ENCODE data around the gene SMIM41.

SMIM41 gene

DNA sequence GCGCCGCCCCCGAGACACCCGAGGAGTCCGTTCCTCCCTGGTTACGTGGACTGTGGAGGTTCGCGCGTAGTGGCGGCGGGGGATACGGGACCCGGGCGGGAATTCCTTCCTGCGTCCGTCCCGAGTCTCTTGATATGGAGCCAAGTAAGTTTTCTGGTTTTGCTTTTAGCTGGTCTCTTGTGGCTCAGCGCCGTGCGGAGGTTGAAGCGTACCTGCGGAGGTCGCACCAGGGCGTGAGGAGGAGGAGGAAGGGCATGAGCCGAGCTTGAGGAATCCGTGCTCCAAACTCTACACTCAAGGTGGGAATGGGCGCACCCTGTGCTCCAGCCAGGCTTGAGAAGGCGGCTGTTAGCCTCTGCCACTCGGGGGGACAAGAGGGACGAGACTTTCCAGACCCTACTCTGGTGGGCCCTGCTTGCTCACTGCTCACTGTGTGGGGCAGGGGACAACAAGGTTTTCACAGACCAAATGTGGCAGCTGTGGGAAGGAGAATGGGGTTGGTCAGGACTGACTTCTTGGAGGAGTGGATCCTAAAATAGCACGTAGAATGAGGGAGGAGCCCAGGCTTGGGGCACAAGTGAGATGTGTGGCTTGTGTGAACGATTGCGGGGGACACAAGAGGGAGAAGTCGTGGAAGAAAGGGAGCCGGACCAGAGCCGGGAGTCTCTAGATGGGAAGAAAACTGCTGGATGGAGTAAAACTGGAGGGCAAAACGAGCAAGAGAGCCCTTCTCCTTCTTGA, 9.1 kb upstream of the SMIM41 start:
- no peak for TF ChIP-seq REST (IDR thresholded peaks at IDR 0.05; ENCODE audit: insufficient replicate concordance, low read depth)
- no peak for TF ChIP-seq GABPA (IDR thresholded peaks at IDR 0.05; ENCODE audit: low read depth)
- no peak for TF ChIP-seq SPI1 (IDR thresholded peaks at IDR 0.05; ENCODE audit: borderline replicate concordance, low read depth)
- no peak for TF ChIP-seq POLR2AphosphoS5 (IDR thresholded peaks at IDR 0.05; ENCODE audit: low read depth)
- no peak for TF ChIP-seq CTCF (IDR thresholded peaks at IDR 0.05; ENCODE audit: insufficient read depth, low read length)
- H3K4me3 ChIP-seq (replicated peaks; ENCODE audit: insufficient read depth, low read length), result peak overlapping the region; percentile 97
- DNase-seq (ENCODE audit: low read depth in 1 of 2, low spot score in 1 of 2), result no peak
- no peaks in the 10 kb centered on the region for H3K27me3 ChIP-seq (ENCODE audit: insufficient read depth, poor library complexity, severe bottlenecking)
- peak overlapping the region; percentile 99 for H3K27ac ChIP-seq (replicated peaks)

- Histone ChIP-seq H3K4me3 (replicated peaks; ENCODE audit: insufficient read depth, low read length) (no peak overlapping the region), H3K27me3 (ENCODE audit: insufficient read depth, poor library complexity, severe bottlenecking) (no peaks in the 10 kb centered on the region), H3K27ac (replicated peaks) (peak overlapping the region; percentile 56)
- DNase-seq (ENCODE audit: low read depth in 1 of 2, low spot score in 1 of 2), result peak; percentile 79 to 88
- no peak for TF ChIP-seq GABPA (IDR thresholded peaks at IDR 0.05; ENCODE audit: low read depth)
- no peak for TF ChIP-seq REST (IDR thresholded peaks at IDR 0.05; ENCODE audit: insufficient replicate concordance, low read depth)
- no peak; the same call in 1 of the 2 replicates for TF ChIP-seq SPI1 (IDR thresholded peaks at IDR 0.05; ENCODE audit: borderline replicate concordance, low read depth)
- no peak for TF ChIP-seq CTCF (IDR thresholded peaks at IDR 0.05; ENCODE audit: insufficient read depth, low read length)
- TF ChIP-seq POLR2AphosphoS5 (IDR thresholded peaks at IDR 0.05; ENCODE audit: low read depth), result peak; percentile 47; the same call in 1 of the 2 replicates
Observed at GRCh38 chr12:52073531-52074381, 5.7 kb upstream of the SMIM41 start.

- H3K27ac ChIP-seq (replicated peaks), result no peak overlapping the region
Observed at GRCh38 chr12:52074971-52075724, 4.4 kb upstream of the SMIM41 start.

More at GRCh38 chr12:52074971-52075724, 4.4 kb upstream of the SMIM41 start:
- TF ChIP-seq GABPA (IDR thresholded peaks at IDR 0.05; ENCODE audit: low read depth) (no peak), SPI1 (IDR thresholded peaks at IDR 0.05; ENCODE audit: borderline replicate concordance, low read depth) (no peak), POLR2AphosphoS5 (IDR thresholded peaks at IDR 0.05; ENCODE audit: low read depth) (no peak), REST (IDR thresholded peaks at IDR 0.05; ENCODE audit: insufficient replicate concordance, low read depth) (no peak), CTCF (IDR thresholded peaks at IDR 0.05; ENCODE audit: insufficient read depth, low read length) (no peak)
- DNase-seq (ENCODE audit: low read depth in 1 of 2, low spot score in 1 of 2), result no peak
- Histone ChIP-seq H3K27me3 (ENCODE audit: insufficient read depth, poor library complexity, severe bottlenecking) (no peaks in the 10 kb centered on the region), H3K4me3 (replicated peaks; ENCODE audit: insufficient read depth, low read length) (no peak overlapping the region)

All from HL-60 (cell line).